HCT116 (cell line): ENCODE data around the gene C10orf90. TPM values are rescaled to one million over a fixed set of nuclear protein-coding genes. Genes with fewer than 3 reads are reported as not detected.

ENCODE experiments used
- ATAC-seq: fragments of 200-7000 bp; cut with Tn5 transposase; 2 replicates; pipeline ENCODE4 v1.9.1; 2020; ENCODE audit warnings: mild to moderate bottlenecking, moderate library complexity
- BruUV-seq: library from RNA; stranded (reverse); fragments of 400-500 nt; replicated peaks from 2 replicates; lab custom pipeline; 2021; lab: Mats Ljungman, UMichigan
- CTCF ChIA-PET: fragments of 300-600 bp; sonication (Branson Sonifier 250); formaldehyde crosslinking; loops from one replicate; lab custom pipeline; 2021; ENCODE audit warnings: antibody characterized with exemption; lab: Charles Lee
- POLR2A ChIA-PET: fragments of 300-600, 350-600 bp; sonication (Branson Sonifier 250); formaldehyde crosslinking; loops from one replicate; lab custom pipeline; 2021; ENCODE audit warnings: antibody characterized with exemption; lab: Charles Lee
- RAD21 ChIA-PET, 2 experiments: fragments of 300-600 bp; sonication (Branson Sonifier 250); formaldehyde crosslinking; loops; one replicate each; lab custom pipeline; 2023; ENCODE audit warnings: low total read pairs in 2 of 2; ENCODE audit not compliant: uncharacterized antibody in 2 of 2, unreplicated experiment in 2 of 2, low non-redundant PET in 1 of 2; lab: Charles Lee
- DNase-seq: peaks from one replicate; pipeline ENCODE4 v3.0.0-alpha.2; 2010; ENCODE audit warnings: low read depth, low spot score
- H2AFZ ChIP-seq: fragments of 200-600 bp; shearing (Covaris generic), sonication (generic); 2 replicates; pipeline ENCODE4 v1.6.1; 2017; ENCODE audit warnings: low read depth, mixed run types, mixed read lengths, antibody characterized with exemption, low read length; ENCODE audit not compliant: poor library complexity, severe bottlenecking
- H3K27ac ChIP-seq: 2 replicates; pipeline ENCODE4 v1.5.1; 2012; ENCODE audit warnings: low read depth, low read length
- H3K27me3 ChIP-seq: fragments of 200-600 bp; sonication (generic); 2 replicates; pipeline ENCODE4 v1.6.1; 2016; ENCODE audit warnings: mixed run types, low read length, mixed read lengths; ENCODE audit not compliant: insufficient read depth
- H3K36me3 ChIP-seq, 2 experiments: fragments of 200-500 bp in 1 of 2; fragments of 200-600 bp in 1 of 2; sonication (Bioruptor generic) in 1 of 2; sonication (generic) in 1 of 2; 2 replicates each; pipeline versions ENCODE4 v1.5.1 to v1.6.1; 2014 to 2016; ENCODE audit warnings: low read length in 2 of 2, inconsistent platforms in 1 of 2, mixed read lengths in 1 of 2, mixed run types in 1 of 2; ENCODE audit not compliant: insufficient read depth in 2 of 2, control insufficient read depth in 1 of 2
- H3K4me1 ChIP-seq, 2 experiments: fragments of 200-600 bp in 1 of 2; sonication (generic) in 1 of 2; 2 replicates each; pipeline versions ENCODE4 v1.5.1 to v1.6.1; 2012 to 2017; ENCODE audit warnings: low read length in 2 of 2, inconsistent platforms in 1 of 2, mild to moderate bottlenecking in 1 of 2, mixed read lengths in 1 of 2, mixed run types in 1 of 2, moderate library complexity in 1 of 2; ENCODE audit not compliant: insufficient read depth in 2 of 2, control insufficient read depth in 1 of 2
- H3K4me2 ChIP-seq: fragments of 200-600 bp; sonication (generic); 2 replicates; pipeline ENCODE4 v1.6.1; 2017; ENCODE audit warnings: mixed run types, low read length, mixed read lengths
- H3K4me3 ChIP-seq, 2 experiments: fragments of 200-600 bp in 1 of 2; sonication (generic) in 1 of 2; replicated peaks in 1 of 2; 2 replicates each; pipeline ENCODE4 v1.5.1; 2011 to 2016; ENCODE audit warnings: low read length in 2 of 2, control low read depth in 1 of 2, low read depth in 1 of 2, mild to moderate bottlenecking in 1 of 2, mixed read lengths in 1 of 2, mixed run types in 1 of 2
- H3K79me2 ChIP-seq: fragments of 200-600 bp; sonication (generic); 2 replicates; pipeline ENCODE4 v1.6.1; 2017; ENCODE audit warnings: mild to moderate bottlenecking, mixed run types, low read length, moderate library complexity, mixed read lengths; ENCODE audit not compliant: insufficient read depth
- H3K9ac ChIP-seq: fragments of 200-600 bp; sonication (generic); 2 replicates; pipeline ENCODE4 v1.6.1; 2016; ENCODE audit warnings: low read length, mixed read lengths
- H3K9me2 ChIP-seq: fragments of 200-600 bp; sonication (generic), shearing (Covaris generic); 2 replicates; pipeline ENCODE4 v1.6.1; 2017; ENCODE audit warnings: mixed run types, mild to moderate bottlenecking, moderate library complexity; ENCODE audit not compliant: insufficient read depth
- H3K9me3 ChIP-seq, 2 experiments: fragments of 200-500 bp in 1 of 2; fragments of 200-600 bp in 1 of 2; sonication (Bioruptor generic) in 1 of 2; sonication (generic) in 1 of 2; 2 replicates each; pipeline ENCODE4 v1.6.1; 2014 to 2017; ENCODE audit warnings: low read length in 2 of 2, mixed read lengths in 2 of 2, inconsistent platforms in 1 of 2, low read depth in 1 of 2, mild to moderate bottlenecking in 1 of 2, mixed run types in 1 of 2, moderate library complexity in 1 of 2; ENCODE audit not compliant: control insufficient read depth in 1 of 2, insufficient read depth in 1 of 2
- H4K20me1 ChIP-seq: fragments of 200-600 bp; sonication (generic), shearing (Covaris generic); 2 replicates; pipeline ENCODE4 v1.6.1; 2017; ENCODE audit warnings: mixed run types, mild to moderate bottlenecking, moderate library complexity; ENCODE audit not compliant: insufficient read depth
- CEBPB ChIP-seq: IDR thresholded peaks from 2 replicates; pipeline ENCODE4 v1.6.1; 2012; ENCODE audit warnings: low read depth
- CTCF ChIP-seq, 3 experiments: fragments of 200-600 bp in 1 of 3; sonication (generic) in 1 of 3; IDR thresholded peaks in 2 of 3; conservative IDR thresholded peaks in 1 of 3; 2 replicates each; pipeline ENCODE4 v1.5.1; 2012 to 2017; ENCODE audit warnings: low read depth in 2 of 3, low read length in 2 of 3, antibody characterized with exemption in 1 of 3, borderline replicate concordance in 1 of 3, control low read depth in 1 of 3, mild to moderate bottlenecking in 1 of 3, mixed read lengths in 1 of 3, mixed run types in 1 of 3, moderate library complexity in 1 of 3; ENCODE audit not compliant: insufficient read depth in 1 of 3
- EGR1 ChIP-seq: IDR thresholded peaks from 2 replicates; pipeline ENCODE4 v1.6.1; 2012; ENCODE audit warnings: low read depth
- ELF1 ChIP-seq: IDR thresholded peaks from 2 replicates; pipeline ENCODE4 v1.6.1; 2012; ENCODE audit warnings: low read depth, borderline replicate concordance
- EZH2 ChIP-seq: fragments of 200-600 bp; sonication (generic); IDR thresholded peaks from 2 replicates; pipeline ENCODE4 v1.6.1; 2017; ENCODE audit warnings: antibody characterized with exemption, mixed run types
- EZH2phosphoT487 ChIP-seq: fragments of 200-600 bp; IDR thresholded peaks from 2 replicates; pipeline ENCODE4 v1.6.1; 2018; ENCODE audit warnings: antibody characterized with exemption, borderline replicate concordance
- MAX ChIP-seq: IDR thresholded peaks from 2 replicates; pipeline ENCODE4 v1.6.1; 2012
- POLR2A ChIP-seq: IDR thresholded peaks from 2 replicates; pipeline ENCODE4 v1.7.0; 2011; ENCODE audit warnings: borderline replicate concordance; ENCODE audit not compliant: insufficient read depth, insufficient read length; ENCODE audit errors: extremely low read depth
- RAD21 ChIP-seq: IDR thresholded peaks from 2 replicates; pipeline ENCODE4 v1.6.1; 2012; ENCODE audit warnings: low read depth, mild to moderate bottlenecking
- SIN3A ChIP-seq: IDR thresholded peaks from 2 replicates; pipeline ENCODE4 v1.6.1; 2012; ENCODE audit warnings: low read depth
- SP1 ChIP-seq: IDR thresholded peaks from 2 replicates; pipeline ENCODE4 v1.6.1; 2012; ENCODE audit warnings: low read depth
- SRF ChIP-seq: IDR thresholded peaks from 2 replicates; pipeline ENCODE4 v1.6.1; 2012; ENCODE audit warnings: low read depth
- TCF7L2 ChIP-seq: IDR thresholded peaks from 2 replicates; pipeline ENCODE4 v1.7.0; 2011; ENCODE audit warnings: borderline replicate concordance, inconsistent platforms; ENCODE audit not compliant: insufficient read depth, insufficient read length; ENCODE audit errors: extremely low read depth
- ZBTB33 ChIP-seq: IDR thresholded peaks from 2 replicates; pipeline ENCODE4 v1.6.1; 2011; ENCODE audit warnings: mild to moderate bottlenecking, low read length, moderate library complexity; ENCODE audit not compliant: insufficient replicate concordance; ENCODE audit errors: extremely low read depth
- ZFX ChIP-seq: fragments of 450-650 bp; IDR thresholded peaks from 2 replicates; pipeline ENCODE4 v1.6.1; 2017
- ZNF274 ChIP-seq: fragments of 200-500 bp; sonication (Bioruptor generic); IDR thresholded peaks from 2 replicates; pipeline ENCODE4 v1.6.1; 2014; ENCODE audit warnings: mild to moderate bottlenecking, low read depth, low read length, inconsistent platforms
- intact Hi-C: fragments of 100-400 bp; cut with micrococcal nuclease; formaldehyde crosslinking; loops from 2 replicates; pipeline ENCODE4 v1.10.0; 2022
- total RNA-seq: library from RNA; stranded (reverse); gene quantifications from one replicate; pipeline ENCODE4 v1.2.1, GENCODE V29; 2021; ENCODE audit not compliant: unreplicated experiment
- TF ChIP-seq, protein P1 (sequence below): IDR thresholded peaks from 2 replicates; pipeline ENCODE4 v1.6.1; 2012; ENCODE audit warnings: low read depth

The C10orf90 gene
- total RNA-seq, 1 experiment from 2014 or later: not detected

- ATAC-seq: no peak
- H3K9ac ChIP-seq: no peak overlapping the region
- H3K27me3 ChIP-seq: peaks cover 67% of the 10 kb centered on the region
- POLR2A ChIA-PET: no interaction called here
- no peak overlapping the region for H3K27ac ChIP-seq
- H3K4me2 ChIP-seq: no peak overlapping the region
- no peaks in the 10 kb centered on the region for H3K9me2 ChIP-seq
- intact Hi-C loops: no loop called here
- no peak for TF ChIP-seq SP1
- no peak for TF ChIP-seq CEBPB
- no peak for TF ChIP-seq ZNF274
- no peak for TF ChIP-seq CTCF (IDR thresholded peaks at IDR 0.05 in 2 of 3, conservative IDR thresholded peaks at IDR 0.05 in 1 of 3; ENCODE audit: borderline replicate concordance in 1 of 3, insufficient read depth in 1 of 3, low read depth in 2 of 3, low read length in 2 of 3)
- TF ChIP-seq TCF7L2: no peak
- TF ChIP-seq ZFX: no peak
- TF ChIP-seq EZH2phosphoT487: no peak
- TF ChIP-seq SRF: no peak
- TF ChIP-seq POLR2A: no peak
- TF ChIP-seq SIN3A: no peak
- TF ChIP-seq ZBTB33: no peak
- no peak for TF ChIP-seq EGR1
- TF ChIP-seq ELF1: no peak
- TF ChIP-seq, protein P1, sequence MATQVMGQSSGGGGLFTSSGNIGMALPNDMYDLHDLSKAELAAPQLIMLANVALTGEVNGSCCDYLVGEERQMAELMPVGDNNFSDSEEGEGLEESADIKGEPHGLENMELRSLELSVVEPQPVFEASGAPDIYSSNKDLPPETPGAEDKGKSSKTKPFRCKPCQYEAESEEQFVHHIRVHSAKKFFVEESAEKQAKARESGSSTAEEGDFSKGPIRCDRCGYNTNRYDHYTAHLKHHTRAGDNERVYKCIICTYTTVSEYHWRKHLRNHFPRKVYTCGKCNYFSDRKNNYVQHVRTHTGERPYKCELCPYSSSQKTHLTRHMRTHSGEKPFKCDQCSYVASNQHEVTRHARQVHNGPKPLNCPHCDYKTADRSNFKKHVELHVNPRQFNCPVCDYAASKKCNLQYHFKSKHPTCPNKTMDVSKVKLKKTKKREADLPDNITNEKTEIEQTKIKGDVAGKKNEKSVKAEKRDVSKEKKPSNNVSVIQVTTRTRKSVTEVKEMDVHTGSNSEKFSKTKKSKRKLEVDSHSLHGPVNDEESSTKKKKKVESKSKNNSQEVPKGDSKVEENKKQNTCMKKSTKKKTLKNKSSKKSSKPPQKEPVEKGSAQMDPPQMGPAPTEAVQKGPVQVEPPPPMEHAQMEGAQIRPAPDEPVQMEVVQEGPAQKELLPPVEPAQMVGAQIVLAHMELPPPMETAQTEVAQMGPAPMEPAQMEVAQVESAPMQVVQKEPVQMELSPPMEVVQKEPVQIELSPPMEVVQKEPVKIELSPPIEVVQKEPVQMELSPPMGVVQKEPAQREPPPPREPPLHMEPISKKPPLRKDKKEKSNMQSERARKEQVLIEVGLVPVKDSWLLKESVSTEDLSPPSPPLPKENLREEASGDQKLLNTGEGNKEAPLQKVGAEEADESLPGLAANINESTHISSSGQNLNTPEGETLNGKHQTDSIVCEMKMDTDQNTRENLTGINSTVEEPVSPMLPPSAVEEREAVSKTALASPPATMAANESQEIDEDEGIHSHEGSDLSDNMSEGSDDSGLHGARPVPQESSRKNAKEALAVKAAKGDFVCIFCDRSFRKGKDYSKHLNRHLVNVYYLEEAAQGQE: no peak
- TF ChIP-seq EZH2: no peak
- no peak for TF ChIP-seq RAD21
- no peak for TF ChIP-seq MAX
- TF ChIP-seq, all 23 proteins: peak for 0
- H3K4me3 ChIP-seq: no peak overlapping the region
- H3K79me2 ChIP-seq: no peaks in the 10 kb centered on the region
- no peaks in the 10 kb centered on the region for H4K20me1 ChIP-seq
- ChIA-PET RAD21 (no interaction called here), CTCF (no interaction called here)
- H2AFZ ChIP-seq: no peak overlapping the region
- BruUV-seq: no TSS peak
- no peaks in the 10 kb centered on the region for H3K4me1 ChIP-seq
- H3K36me3 ChIP-seq: no peaks in the 10 kb centered on the region
- no peaks in the 10 kb centered on the region for H3K9me3 ChIP-seq
- DNase-seq: no peak
Observed at GRCh38 chr10:126584836-126585235, 85.7 kb downstream of the C10orf90 start.
